Uterus (tissue), 4 donors: Measurements from ENCODE around the gene FOXP2. TPM values are rescaled to one million over a fixed set of nuclear protein-coding genes. Genes with fewer than 3 reads are reported as not detected.
"Not testable (repeated sequence)": the region's sequence is repeated elsewhere in the genome, so short reads cannot be mapped to it uniquely, and the experiment has no call there.

ENCODE experiments used
- DNase-seq, 2 donors: peaks; one replicate each; pipeline ENCODE4 v3.0.0-alpha.2; 2019 to 2020
- H3K27ac ChIP-seq, 2 donors: fragments of 200-600 bp; sonication (generic); 1 replicate in 1 of 2; 2 replicates in 1 of 2; pipeline ENCODE4 v1.5.1; 2016 to 2018
- H3K27me3 ChIP-seq, 2 donors: fragments of 200-600 bp; sonication (generic); one replicate each; pipeline ENCODE4 v1.5.1; 2018 to 2019; ENCODE audit warnings: control low read depth in 1 of 2
- H3K36me3 ChIP-seq, 2 donors: fragments of 200-600 bp; sonication (generic); one replicate each; pipeline ENCODE4 v1.5.1; 2019; ENCODE audit warnings: control low read depth in 1 of 2
- H3K4me1 ChIP-seq, 2 donors: fragments of 200-600 bp; sonication (generic); one replicate each; pipeline ENCODE4 v1.5.1; 2018 to 2019; ENCODE audit warnings: control low read depth in 1 of 2
- H3K4me3 ChIP-seq, 2 donors: fragments of 200-600 bp; sonication (generic); 1 replicate in 1 of 2; 2 replicates in 1 of 2; pipeline ENCODE4 v1.5.1; 2018 to 2019; ENCODE audit warnings: mild to moderate bottlenecking in 1 of 2
- H3K9me3 ChIP-seq, 2 donors: fragments of 200-600 bp; sonication (generic); one replicate each; pipeline ENCODE4 v1.5.1; 2019; ENCODE audit warnings: control low read depth in 1 of 2
- CTCF ChIP-seq, 4 experiments: fragments of 200-600 bp in 2 of 4; fragments of 450-650 bp in 2 of 4; sonication (generic) in 2 of 4; IDR thresholded peaks; one replicate each; pipeline ENCODE4 v1.5.1; 2016 to 2019; ENCODE audit warnings: antibody characterized with exemption in 4 of 4, mild to moderate bottlenecking in 2 of 4, moderate library complexity in 1 of 4
- POLR2A ChIP-seq, 2 donors: fragments of 450-650 bp; IDR thresholded peaks; one replicate each; pipeline ENCODE4 v1.6.1; 2016; ENCODE audit warnings: antibody characterized with exemption in 2 of 2, mild to moderate bottlenecking in 1 of 2, moderate library complexity in 1 of 2
- intact Hi-C: fragments of 100-400 bp; cut with DNase I; formaldehyde crosslinking; loops from one replicate; pipeline ENCODE4 v1.15.1; 2023; ENCODE audit warnings: low total_unique reads
- total RNA-seq, 4 donors: library from RNA; depleted of rRNA in 3 of 4; stranded (reverse); fragments of >200 nt in 3 of 4; gene quantifications; one replicate each; pipeline versions ENCODE4 v1.1.0 to v1.2.4, GENCODE V29; 2014 to 2023
- donor health status: DM: yes; HTN: yes; CAD: no.

FOXP2 gene
- total RNA-seq, 4 donors from 2014 or later = 17.6 to 59.3 (median 24.9) TPM

DNA sequence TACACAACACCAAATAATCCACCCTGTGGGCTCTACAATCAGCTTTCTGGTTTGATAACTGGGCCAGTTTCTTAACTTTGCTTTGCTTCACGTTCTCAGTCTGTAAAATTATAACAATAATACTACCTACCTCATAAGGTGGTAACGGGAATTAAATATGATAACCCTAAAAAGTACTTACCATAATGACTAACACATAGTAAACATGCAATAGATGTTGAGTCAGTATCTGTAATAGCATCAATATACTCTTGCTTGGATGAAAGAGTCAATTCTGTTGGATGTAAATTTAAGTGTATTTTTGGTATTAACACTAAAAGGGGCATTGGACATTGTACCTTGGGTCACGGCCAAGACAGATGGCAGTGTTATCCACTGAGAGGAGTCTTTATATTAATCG is 160.5 kb downstream of the FOXP2 start:
- Histone ChIP-seq H3K36me3 (no peaks in the 10 kb centered on the region), H3K4me3 (no peak overlapping the region), H3K27me3 (no peaks in the 10 kb centered on the region), H3K27ac (no peak overlapping the region), H3K4me1 (peaks cover 0 to 4% of the 10 kb centered on the region in 2 donors), H3K9me3 (no peaks in the 10 kb centered on the region)
- intact Hi-C loops = no loop called here
- DNase-seq = no peak
- TF ChIP-seq CTCF (IDR thresholded peaks at IDR 0.05) = no peak
- TF ChIP-seq POLR2A (IDR thresholded peaks at IDR 0.05) = no peak

DNA sequence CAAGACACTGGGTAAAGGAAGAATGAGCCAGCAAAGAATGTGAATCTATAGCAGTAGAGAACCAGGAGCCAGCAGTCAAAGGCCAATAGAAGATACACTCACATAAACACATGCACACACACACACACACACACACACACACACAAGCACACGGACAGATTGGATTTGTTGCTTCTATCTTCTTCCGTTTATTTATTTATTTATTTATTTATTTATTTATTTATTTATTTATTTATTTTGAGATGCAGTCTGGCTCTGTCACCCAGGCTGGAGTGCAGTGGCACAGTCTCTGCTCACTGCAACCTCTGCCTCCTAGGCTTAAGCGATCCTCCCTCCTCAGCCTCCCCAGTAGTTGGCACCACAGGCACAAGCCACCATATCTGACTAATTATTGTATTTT is 166.3 kb downstream of the FOXP2 start:
- not testable (repeated sequence) for DNase-seq, H3K36me3 ChIP-seq

GRCh38 chr7:114588506-114588905 is 173.9 kb downstream of the FOXP2 start:
- Histone ChIP-seq H3K9me3 (no peaks in the 10 kb centered on the region), H3K4me1 (no peaks in the 10 kb centered on the region), H3K27me3 (no peaks in the 10 kb centered on the region), H3K36me3 (no peaks in the 10 kb centered on the region), H3K27ac (no peak overlapping the region), H3K4me3 (no peak overlapping the region)
- DNase-seq = no peak
- no peak for TF ChIP-seq CTCF (IDR thresholded peaks at IDR 0.05)
- no peak for TF ChIP-seq POLR2A (IDR thresholded peaks at IDR 0.05)
- intact Hi-C loops = no loop called here

More for the DNA sequence above, 166.3 kb downstream of the FOXP2 start:
- H3K27ac ChIP-seq, intact Hi-C loops, H3K4me1 ChIP-seq, H3K27me3 ChIP-seq, H3K9me3 ChIP-seq, H3K4me3 ChIP-seq: not testable (repeated sequence)

GRCh38 chr7:114589436-114589835 is 174.8 kb downstream of the FOXP2 start:
- H3K4me3 ChIP-seq = no peak overlapping the region
- TF ChIP-seq POLR2A (IDR thresholded peaks at IDR 0.05) (no peak), CTCF (IDR thresholded peaks at IDR 0.05) (no peak)
- H3K36me3 ChIP-seq = no peaks in the 10 kb centered on the region
- intact Hi-C loops = no loop called here
- no peaks in the 10 kb centered on the region for H3K27me3 ChIP-seq
- no peak for DNase-seq
- H3K4me1 ChIP-seq = no peaks in the 10 kb centered on the region
- no peak overlapping the region for H3K27ac ChIP-seq
- H3K9me3 ChIP-seq = no peaks in the 10 kb centered on the region

- TF ChIP-seq POLR2A (IDR thresholded peaks at IDR 0.05) = no peak
- TF ChIP-seq CTCF (IDR thresholded peaks at IDR 0.05) = no peak
- no peak for DNase-seq
- Histone ChIP-seq H3K36me3 (no peaks in the 10 kb centered on the region), H3K4me3 (no peak overlapping the region), H3K4me1 (no peaks in the 10 kb centered on the region), H3K27me3 (no peaks in the 10 kb centered on the region), H3K9me3 (no peaks in the 10 kb centered on the region), H3K27ac (no peak overlapping the region)
- intact Hi-C loops = no loop called here
Measured at GRCh38 chr7:114590298-114590697, 175.7 kb downstream of the FOXP2 start.

DNA sequence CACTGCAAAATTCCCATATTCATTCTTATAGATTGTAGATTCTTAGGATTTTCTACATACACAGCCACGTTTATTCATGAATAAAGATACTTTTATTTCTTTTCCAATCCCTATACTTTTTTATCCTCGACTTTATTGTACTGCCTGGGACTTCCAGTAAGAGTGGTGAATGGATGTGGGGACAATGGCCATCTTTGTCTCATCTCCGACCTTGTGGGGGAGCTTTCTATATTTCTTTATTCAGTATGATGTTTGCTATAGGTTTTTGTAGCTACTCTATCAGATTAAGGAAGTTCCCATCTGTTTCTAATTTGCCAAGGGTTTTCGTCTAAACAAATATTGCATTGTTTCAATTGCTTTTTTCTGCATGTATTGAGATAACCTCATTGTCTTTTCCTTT is 184.3 kb downstream of the FOXP2 start:
- no peaks in the 10 kb centered on the region for H3K36me3 ChIP-seq
- intact Hi-C loops = no loop called here
- no peak for TF ChIP-seq POLR2A (IDR thresholded peaks at IDR 0.05)
- no peak for TF ChIP-seq CTCF (IDR thresholded peaks at IDR 0.05)
- DNase-seq = no peak
- no peak overlapping the region for H3K4me3 ChIP-seq
- no peaks in the 10 kb centered on the region for H3K9me3 ChIP-seq
- H3K27me3 ChIP-seq = no peaks in the 10 kb centered on the region
- no peaks in the 10 kb centered on the region for H3K4me1 ChIP-seq
- no peak overlapping the region for H3K27ac ChIP-seq
